GM21786 (cell line): Measurements from ENCODE around the gene AOPEP.

ENCODE experiments used
- ATAC-seq: cut with Tn5 transposase; IDR thresholded peaks from one replicate; pipeline ENCODE4 v1.9.1; 2021; ENCODE audit not compliant: unreplicated experiment

AOPEP gene

DNA sequence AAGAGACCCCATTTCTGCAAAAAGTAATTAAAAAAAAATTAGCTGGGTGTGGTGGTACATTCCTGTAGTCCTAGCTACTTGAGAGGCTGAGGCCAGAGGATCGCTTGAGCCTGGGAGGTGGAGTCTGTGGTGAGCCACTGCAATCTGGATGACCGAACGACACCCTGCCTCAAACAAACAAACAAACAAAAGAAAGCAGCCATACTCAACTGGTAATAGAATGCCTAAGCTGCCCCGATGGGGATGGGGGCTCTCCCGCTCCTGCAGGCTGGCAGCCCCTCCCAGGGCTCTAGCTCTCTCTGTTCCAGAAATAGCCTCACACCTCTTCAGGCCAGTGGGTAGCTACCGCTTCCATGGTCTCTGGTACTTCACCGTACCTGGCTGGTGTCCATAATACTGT lies 349.2 kb downstream of the AOPEP start:
- ATAC-seq, result no peak

DNA sequence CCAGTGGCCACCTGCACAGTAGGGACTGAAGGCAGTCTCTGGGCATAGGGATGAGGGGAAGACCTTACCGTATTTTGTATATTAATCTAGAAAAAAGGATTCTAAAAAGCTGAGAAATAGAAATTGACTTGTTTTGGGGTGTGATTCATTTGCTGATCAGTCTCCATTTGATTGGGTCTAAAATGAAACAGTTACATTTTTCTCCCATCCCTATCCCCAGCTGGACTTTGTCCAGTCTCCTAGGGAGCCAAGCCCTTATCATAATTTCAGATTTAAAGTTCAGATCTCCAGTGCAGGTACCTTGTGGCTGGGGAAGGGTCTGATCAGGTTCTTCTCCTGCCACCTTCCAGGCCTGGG lies 350.2 kb downstream of the AOPEP start:
- no peak for ATAC-seq

DNA sequence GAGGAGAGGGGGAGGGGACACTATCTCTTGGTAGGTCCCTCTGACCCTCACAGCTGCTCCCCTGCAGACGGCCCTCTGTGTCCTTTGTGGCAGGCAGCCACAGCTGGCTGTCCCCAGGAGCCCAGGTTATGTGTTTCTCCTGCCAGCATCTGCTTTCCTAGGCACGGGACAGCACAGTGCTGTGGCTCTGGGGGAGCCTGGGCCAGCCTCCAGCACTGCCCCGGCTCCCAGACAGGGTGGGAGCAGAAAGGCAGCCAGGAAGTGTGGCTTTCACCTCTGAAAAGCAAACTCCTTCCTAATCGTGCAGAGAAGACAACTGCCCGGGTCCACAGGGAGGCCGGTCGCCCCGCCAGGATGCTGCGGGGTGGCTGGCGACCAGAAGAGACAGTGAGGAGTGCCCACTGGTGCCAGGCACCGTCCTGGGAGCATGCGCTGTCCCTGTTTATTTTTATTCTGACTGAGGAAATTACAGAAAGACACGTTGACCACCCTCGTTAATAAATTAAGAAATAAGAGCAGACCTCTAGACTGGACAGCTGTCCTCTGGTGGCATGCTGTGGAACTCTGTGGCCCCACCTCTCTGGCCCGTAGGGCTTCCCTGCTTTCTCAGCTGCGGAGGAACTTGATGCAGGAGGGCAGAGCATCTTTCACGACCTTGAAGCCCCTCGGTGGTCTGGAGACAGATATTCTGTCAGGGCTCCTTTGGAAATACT lies 350.7 kb downstream of the AOPEP start:
- ATAC-seq, result no peak

DNA sequence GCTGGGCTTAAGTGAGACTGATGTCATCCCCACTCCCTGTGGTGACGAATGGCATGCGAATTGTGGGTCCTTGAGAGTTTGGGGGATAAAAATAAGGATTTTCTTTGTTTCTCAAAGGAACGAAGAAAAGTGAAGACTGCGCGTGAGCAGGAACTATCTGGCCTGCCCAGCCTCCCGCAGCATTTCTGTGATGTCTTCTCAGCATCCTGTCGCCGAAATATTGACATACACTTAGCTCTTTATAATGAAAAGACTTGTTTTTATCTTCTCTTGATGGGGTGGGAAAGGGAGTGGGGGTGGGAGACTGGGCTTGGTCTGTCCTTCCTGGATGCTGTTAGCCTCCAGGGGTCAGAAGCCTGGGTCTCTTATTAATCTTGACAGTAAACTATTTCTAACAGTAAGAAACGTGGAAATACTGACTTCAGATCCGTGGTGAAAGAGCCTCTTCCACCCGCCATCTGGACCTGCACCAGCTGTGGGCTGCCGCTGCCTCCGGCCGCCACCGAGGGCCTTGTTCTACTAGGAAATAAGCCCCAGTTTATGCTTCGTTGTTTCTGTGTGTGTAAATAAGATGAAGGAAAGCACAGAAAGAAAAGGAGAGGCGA lies 351.4 kb downstream of the AOPEP start:
- no peak for ATAC-seq

DNA sequence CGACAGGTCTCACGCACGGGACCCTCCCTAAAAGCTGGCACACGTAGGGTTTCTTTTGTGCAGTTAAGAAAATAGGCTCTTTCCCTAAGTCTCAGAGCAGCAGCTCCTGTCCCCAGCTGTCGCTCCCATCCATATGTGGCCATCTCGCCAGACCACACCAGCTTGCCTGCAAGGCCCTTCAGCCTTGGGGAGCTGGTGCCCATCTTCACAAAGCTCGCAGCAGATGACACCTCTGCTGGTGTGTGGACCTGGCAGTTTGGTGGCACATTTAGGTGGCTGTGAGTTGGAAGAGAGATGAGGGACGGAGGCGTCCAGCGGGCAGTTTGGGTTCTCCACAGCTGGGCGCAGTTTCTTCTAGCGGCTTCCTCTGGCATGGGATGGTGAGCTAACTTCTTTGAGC lies 352.0 kb downstream of the AOPEP start:
- no peak for ATAC-seq

DNA sequence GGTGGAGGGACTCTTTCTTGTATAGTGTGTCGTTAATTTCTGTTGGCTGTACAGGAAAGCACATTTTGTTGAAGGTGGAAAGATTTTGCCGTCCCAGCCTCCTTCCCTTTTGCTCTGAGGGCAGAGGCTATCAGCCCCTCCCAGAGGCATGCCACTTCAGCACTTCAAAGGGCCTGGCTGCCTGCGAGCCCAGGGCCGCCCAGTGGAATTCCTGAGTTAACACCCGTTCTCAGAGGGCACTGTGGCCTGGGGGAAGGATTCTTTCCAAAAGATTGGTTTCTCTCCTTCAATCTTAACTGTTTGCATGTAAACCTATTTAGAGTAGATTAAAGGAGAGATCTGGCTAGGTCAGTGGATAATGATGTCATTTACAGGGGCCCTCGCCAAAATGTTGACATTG lies 352.4 kb downstream of the AOPEP start:
- ATAC-seq, result no peak

DNA sequence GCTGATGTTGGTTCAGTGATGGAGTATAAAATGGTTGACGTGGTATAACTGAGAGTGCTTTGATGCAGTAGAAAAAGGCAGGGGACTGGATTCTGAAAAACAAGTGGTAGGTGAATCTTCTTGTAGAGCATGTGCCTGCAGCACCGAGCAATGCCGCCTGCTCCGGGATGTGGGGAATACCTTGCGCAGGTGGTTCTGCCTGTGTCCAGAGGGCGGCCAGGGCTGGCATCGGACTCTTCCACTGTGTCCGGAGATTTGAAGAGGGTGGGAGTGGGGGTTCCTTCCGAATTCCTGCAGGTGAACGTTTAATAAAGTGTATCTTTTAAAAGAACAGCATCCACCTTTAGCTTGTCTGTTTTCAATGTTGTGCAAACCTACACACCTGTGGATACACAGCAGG lies 353.0 kb downstream of the AOPEP start:
- no peak for ATAC-seq

DNA sequence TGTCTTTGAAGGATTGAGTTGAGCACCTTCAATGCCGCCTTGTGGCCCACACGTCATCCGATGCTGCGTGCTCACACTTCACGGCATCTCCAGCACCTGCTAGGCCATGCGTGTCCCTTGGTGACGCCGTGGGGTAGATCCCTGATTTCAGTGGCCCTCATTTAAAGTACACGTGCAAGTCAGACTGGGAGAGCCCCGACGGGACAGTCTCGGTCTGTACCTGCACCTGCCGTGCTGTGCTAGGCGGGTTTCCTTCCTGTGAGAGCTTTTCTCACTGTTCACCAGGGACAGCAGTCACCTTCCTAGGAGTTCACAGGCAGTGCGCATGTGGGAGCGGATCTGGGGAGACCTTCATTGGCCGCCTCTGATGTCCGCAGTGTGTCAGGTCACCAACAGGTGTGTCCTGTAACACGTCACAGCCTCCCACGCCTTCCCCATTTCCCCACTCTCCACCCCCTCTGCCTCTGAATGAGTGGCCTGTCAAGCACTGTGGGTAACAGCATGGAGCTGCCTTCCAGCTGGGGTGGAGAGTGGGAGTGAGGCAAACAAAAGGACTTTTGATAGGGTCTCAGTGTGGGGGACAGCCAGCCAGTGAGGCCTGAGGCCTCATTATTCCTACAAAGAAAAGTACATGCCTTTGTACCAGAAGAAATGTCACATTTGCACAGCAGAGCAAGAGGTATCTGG lies 354.6 kb downstream of the AOPEP start:
- ATAC-seq, result no peak

DNA sequence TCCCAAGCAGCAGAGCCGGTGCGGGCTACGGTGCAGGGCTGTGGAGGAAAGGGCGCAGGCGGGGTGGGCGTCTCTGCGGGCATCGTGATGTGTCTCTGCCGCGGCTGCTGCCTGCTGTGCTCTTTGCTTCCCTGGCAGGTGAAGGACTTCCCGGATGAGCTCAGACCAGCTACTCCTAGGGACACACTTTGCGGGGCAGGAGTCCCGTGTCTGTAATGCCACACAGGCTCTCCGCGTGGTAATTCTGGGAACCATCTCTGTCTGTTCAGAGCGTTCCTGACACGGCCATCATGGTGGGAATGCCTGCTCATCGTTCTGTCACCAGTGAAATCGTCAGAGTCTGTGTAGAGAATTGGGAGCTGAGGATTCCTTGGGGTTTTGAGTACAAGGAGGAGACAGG lies 355.5 kb downstream of the AOPEP start:
- ATAC-seq, result no peak

DNA sequence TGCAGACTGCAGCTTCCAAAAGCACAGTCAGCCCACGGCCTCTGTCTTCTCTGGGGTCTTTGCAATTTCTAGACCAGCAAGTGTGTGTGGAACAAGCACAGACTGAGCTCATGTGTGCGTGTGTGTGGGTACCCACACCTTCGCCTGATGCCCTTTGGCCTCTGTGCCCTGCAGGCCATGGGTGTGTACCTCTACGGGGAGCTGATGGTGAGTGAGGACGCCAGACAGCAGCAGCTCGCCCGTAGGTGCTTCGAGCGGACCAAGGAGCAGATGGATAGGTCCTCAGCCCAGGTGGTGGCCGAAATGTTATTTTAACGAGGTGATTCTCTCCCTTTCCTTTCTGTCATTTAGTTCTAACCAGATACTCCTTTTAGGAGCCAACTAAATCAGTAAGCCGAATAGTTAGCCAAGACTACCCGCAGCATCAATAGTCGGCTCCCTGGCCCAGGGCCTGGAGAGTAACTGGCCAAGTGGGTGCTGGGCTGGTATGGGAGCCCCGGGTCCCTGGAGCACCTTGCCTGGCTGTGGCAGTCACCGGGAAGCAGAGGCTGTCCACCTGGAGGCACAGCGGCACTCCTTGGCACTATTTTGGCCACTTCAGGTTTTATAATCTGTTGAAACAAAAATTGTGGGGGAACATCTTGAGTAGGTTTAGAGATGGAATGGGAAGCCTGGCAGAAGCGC lies 356.0 kb downstream of the AOPEP start:
- ATAC-seq, result no peak

DNA sequence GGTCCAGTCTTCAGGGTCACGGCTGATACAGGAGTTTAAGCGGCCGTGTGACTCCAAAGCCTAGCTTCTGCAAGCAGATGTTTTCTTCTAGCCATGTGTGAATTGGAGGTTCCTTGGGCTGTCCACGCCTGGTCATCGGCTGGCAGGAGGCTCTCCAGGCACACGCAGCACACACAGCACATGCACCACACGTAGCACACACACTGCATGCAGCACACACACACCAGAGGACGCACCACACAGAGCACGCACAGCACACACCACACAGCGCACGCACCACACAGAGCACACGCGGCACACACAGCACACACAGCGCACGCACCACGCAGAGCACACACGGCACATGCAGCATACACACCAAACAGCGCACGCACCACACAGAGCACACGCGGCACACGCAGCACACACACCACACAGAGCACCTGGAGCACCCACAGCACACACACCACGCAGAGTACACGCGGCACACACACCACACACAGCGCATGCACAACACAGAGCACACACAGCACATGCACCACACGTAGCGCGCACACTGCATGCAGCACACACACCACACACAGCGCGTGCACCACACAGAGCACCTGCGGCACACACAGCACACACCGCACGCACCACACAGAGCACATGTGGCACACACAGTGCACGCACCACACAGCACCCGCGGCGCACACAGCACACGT lies 356.7 kb downstream of the AOPEP start:
- ATAC-seq, result no peak

DNA sequence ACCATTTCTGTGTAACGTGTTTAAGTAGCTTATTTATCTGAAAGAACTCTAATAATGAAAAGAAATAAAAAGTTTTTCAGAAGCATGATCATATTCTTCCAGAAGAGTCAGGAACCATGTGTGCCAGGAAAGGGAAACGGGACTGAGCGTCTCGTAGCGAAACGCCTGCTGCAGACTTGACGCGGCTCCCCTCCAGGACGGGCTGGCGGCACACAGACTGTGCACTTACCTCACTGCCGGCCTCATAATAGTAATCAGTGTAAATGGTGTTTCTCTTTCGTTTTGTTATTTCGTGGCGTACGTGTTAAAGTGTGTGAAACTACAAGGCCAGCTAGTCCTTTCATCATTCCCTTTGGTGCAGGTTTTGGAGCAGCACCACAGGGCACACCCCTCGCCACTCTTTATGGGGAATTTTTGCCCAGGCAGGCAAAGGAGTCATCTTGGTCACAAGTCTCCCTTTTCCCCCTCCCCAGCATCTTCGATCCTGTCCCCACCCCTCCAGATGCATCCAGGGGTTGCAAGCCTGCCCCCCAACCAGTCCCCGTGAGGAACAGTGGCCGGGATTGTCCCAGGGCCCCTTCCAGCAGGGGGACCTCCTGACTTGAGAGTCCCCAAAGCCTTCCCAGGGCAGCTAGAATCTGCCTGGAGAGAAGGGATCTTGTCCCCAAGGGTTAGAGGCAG lies 357.9 kb downstream of the AOPEP start:
- no peak for ATAC-seq

DNA sequence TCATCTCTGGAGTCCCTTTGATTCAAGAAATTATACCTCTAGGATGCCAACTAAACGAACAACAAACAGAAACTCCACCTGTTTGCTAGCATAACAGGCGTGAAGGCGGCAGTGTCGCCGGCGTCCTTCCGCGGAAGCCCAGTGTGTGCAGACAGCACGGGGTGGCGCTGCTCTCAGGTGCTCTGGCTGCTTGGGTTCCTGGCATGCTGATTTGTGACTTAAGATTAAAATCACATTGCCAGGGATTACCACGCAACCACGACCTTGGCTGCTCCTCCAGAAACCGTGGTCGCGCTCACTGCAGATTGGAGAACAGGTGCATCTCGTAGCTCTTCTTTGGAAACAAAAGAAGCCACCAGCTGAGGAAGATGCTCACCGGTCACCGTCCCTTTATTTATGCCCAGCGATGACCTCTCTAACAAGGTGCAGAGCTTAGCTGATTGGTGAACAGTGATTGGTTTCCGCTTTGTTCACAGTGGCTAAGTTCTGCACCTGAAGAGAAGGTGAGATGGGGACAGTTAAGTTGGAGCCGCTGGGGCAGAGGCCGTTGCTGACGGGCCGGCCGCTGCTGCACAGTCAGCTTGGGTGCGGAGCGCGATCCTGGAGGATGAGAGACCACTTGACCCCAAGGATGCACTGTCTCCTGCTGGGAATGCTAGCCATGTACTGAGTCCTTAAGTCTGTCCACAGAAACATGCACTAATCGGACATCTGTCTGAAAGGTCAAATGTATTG lies 358.7 kb downstream of the AOPEP start:
- no peak for ATAC-seq

DNA sequence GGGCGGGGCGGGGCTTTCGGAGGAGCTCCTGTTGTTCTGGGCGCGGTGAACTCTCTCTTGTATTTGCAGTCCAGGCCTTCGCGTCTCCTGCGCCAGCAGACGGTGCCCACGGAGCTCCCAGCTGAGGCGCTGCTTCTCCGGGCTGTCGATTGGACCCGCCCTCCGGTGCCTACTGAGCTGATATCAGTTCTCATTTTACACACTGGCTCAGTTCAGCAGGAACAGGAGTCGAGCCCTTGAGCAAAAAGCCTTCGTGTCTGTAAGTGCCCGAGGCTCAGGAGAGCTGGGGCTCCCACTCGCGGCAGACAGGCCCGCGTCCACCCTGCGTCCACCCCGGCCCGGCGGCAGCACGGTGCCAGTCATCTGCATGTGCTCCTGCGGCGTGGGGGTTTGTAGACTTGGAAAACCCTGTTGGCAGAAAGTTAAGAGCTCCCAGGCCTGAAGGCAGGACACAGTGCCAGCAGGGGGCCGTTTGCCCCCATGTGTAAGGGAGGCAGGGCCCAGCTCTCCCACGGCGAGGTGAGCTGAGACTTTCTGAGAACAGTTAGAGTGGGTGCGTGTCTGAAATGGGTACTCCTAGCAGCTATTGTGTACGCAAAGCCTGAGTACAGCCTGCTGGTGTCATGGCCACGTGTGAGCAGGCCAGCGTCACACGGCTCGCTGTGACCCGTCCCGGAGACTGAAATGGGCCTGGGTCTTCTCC lies 359.5 kb downstream of the AOPEP start:
- ATAC-seq, result no peak

DNA sequence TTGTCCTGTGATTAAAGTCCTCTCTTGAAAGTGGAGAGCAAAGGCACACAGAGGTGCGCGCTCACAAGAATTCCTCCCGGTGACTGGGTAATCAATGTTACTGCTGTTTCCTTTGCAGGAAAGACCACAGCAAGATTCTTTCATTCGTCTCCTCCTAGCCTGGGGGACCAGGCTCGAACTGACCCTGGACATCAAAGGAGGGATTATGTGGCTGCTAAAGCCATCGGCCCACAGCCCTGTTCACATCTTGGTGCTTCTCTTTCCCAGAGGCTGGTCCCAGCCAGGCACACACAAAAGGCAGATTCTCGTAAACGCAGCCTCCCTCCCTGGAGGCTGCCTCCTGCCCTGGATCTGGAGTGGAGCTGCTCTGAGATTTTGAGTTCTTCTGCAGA lies 360.1 kb downstream of the AOPEP start:
- no peak for ATAC-seq

DNA sequence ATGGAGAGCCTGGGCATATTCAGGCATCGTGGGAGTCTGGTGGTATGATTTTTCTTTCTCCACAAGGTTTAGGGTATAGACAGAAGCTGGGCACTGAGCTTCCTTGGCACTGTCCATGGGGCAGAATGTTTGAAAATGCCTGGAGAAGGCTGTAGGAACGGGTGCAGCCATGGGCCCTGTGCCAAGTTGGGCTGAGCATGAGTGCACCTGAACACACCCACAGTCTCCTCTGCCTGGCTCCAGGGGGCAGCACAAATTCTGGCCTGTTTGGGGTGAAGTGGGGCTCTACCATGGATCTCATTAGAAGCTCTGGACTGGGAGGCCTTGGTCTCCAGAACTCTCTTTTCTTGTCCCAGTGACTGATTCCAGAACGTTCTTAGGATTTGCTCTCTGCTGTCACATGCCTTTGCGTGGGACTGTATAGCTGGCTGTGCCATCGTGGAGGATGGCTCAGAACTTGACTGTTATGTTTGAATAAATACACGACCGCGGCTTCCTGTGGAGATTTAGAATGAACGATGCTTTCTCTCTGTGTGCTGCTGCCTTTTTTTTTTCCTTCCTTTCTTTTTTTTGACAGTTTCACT lies 361.3 kb downstream of the AOPEP start:
- ATAC-seq, result no peak

DNA sequence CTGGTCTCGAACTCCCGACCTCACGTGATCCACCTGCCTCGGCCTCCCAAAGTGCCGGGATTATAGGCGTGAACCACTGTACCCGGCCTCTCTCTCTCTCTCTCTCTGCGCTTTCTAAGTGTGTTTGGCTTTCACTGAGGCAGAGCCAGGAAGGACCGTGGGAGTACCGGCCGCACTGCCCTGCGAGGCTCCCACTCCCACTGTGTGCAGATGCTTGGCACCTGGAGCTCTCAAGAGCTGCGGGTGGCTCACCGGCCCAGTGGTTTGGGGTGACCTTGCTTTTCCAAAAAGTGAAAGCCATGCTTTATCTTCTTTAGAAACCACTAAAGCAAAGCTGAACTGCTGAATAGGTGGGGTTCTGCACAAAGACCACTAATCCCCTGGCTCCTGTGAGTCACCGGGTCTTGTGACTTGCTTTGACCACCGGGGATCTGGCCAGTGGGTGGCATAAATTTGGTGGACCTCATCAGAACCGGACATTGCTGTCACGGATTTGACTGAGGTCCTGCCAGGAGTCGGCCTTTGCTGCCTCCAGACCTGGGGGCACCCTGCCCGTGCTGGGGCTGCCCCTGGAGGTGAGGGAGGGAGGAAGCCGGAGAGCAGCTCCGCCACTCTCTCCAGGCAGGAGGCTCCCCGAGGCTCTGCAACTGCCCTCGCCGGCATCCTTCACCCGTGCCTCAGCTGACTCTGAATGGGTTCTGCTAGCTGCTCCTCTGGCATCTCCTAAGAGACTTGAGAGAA lies 362.1 kb downstream of the AOPEP start:
- no peak for ATAC-seq

DNA sequence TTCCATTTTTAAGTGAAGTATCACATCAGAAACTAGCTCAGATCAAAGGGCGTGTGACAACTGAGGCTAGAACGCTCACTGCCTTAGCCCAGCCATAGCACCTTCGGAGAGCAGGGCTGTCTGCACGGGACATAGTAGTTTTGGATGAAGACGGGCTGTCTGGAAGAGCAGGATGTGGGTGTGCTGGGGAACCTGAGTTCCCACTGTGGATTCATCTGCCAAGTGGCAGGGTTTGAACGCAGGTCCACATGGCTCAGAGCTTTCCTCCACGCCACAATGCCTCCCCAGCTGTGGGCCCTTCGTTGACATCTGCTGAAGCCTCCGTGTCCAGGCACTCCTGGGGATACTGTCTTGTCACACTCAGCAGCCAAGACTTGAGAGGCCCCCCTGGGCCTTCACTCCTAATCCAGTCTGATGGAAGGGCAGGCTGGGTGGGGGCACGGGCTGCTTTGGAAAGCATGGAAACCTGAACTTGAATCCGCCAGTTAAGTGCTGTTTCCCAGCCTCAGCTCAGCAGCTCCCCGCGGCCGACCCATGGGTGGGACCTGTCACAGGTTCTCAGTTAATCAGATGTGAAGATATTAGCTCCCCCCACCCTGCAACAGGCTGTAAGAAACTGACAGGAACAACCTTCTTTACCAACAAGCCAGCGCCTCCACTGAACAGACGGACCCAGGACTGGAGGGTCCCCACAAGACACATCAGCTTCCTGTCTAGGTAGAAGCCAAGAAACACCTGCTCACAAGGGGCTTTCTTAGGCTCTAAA lies 362.9 kb downstream of the AOPEP start:
- no peak for ATAC-seq
